Thyroid gland (tissue), 4 donors: ENCODE data around the gene IL3RA. TPM values are rescaled to one million over a fixed set of nuclear protein-coding genes. Genes with fewer than 3 reads are reported as not detected.
"Not testable (repeated sequence)": the region's sequence is repeated elsewhere in the genome, so short reads cannot be mapped to it uniquely, and the experiment has no call there.

ENCODE experiments used
- DNase-seq, 2 donors: peaks; one replicate each; pipeline ENCODE4 v3.0.0-alpha.2; 2019
- H3K27ac ChIP-seq, 3 donors: fragments of 200-600 bp; sonication (generic); 1 replicate in 2 of 3; 2 replicates in 1 of 3; pipeline ENCODE4 v1.5.1; 2016 to 2019; ENCODE audit warnings: mild to moderate bottlenecking in 1 of 3, moderate library complexity in 1 of 3
- H3K27me3 ChIP-seq: fragments of 200-600 bp; sonication (generic); one replicate; pipeline ENCODE4 v1.5.1; 2019
- H3K36me3 ChIP-seq, 2 donors: fragments of 200-600 bp; sonication (generic); one replicate each; pipeline ENCODE4 v1.5.1; 2016 to 2019
- H3K4me1 ChIP-seq, 2 donors: fragments of 200-600 bp; sonication (generic); one replicate each; pipeline ENCODE4 v1.5.1; 2017 to 2019
- H3K4me3 ChIP-seq, 3 donors: fragments of 200-600 bp; sonication (generic); replicated peaks in 1 of 3; 1 replicate in 2 of 3; 2 replicates in 1 of 3; pipeline ENCODE4 v1.5.1; 2016; ENCODE audit warnings: mild to moderate bottlenecking in 1 of 3
- H3K9me3 ChIP-seq: fragments of 200-600 bp; sonication (generic); one replicate; pipeline ENCODE4 v1.5.1; 2017
- POLR2A ChIP-seq, 2 donors: fragments of 450-650 bp; IDR thresholded peaks; one replicate each; pipeline ENCODE4 v1.6.1; 2017; ENCODE audit warnings: antibody characterized with exemption in 2 of 2, mild to moderate bottlenecking in 2 of 2, moderate library complexity in 1 of 2
- WGBS, 2 donors: methylation state at CpG; one replicate each; pipeline ENCODE4 v1.1.5; 2017; 5-methylcytosine and 5-hydroxymethylcytosine counted together
- intact Hi-C: fragments of 100-400 bp; cut with DNase I; formaldehyde crosslinking; loops from one replicate; pipeline ENCODE4 v1.15.1; 2023
- total RNA-seq, 4 donors: library from RNA; depleted of rRNA; stranded (reverse); fragments of >200 nt; gene quantifications; one replicate each; pipeline ENCODE4 v1.2.3, GENCODE V29; 2016
- TF ChIP-seq, protein P1 (sequence below), 6 experiments: fragments of 200-600 bp in 3 of 6; fragments of 450-650 bp in 3 of 6; sonication (generic) in 3 of 6; IDR thresholded peaks; one replicate each; pipeline ENCODE4 v1.5.1; 2016 to 2019; ENCODE audit warnings: antibody characterized with exemption in 6 of 6, mild to moderate bottlenecking in 2 of 6, inconsistent platforms in 1 of 6, moderate library complexity in 1 of 6

Gene IL3RA
- total RNA-seq, 4 donors from 2014 or later, result 0.89 to 4.5 (median 3.3) TPM

DNA sequence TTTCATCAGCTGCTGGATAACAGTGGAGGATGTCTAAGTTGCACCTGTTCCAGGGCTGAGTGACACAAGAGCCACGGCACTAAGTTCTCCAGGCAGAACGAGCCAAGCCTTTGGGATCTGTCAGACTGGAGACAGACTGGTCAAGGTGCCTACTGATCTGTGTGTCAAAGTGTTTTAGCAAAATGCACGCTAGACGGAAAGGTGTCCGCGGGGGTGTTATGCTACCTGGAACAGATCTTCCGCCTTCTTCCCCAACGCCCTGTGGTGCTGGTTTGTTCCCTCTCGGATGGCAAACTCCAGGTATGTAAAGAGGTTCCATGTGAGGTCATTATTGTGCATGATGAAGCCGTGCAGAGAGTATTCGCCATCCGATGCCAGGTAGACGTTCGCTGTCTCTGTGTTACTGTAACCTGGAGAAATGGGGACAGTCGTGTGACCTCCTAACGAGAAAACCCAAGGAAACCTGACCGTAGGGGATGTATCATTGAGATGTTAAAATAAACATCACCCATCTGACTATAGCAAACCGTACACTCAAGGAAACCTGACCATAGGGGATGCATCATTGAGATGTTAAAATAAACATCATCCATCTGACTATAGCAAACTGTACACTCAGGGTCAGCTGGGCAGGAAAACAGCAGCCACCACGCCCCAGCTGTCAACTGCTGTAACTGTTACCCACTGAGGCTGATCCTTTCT, 85.0 kb downstream of the IL3RA start:
- no peak for DNase-seq
- 96 to 98% methylated on average over 19 of the region's 19 CpGs for WGBS, 2 donors

GRCh38 chrX:1422135-1422465, 85.5 kb downstream of the IL3RA start:
- H3K4me3 ChIP-seq, result no peak overlapping the region
- H3K4me1 ChIP-seq, result no peaks in the 10 kb centered on the region
- H3K27me3 ChIP-seq, result no peaks in the 10 kb centered on the region
- WGBS, 2 donors, result 98 to 100% methylated on average over 4 of the region's 4 CpGs
- no peak overlapping the region for H3K27ac ChIP-seq
- TF ChIP-seq, protein P1, sequence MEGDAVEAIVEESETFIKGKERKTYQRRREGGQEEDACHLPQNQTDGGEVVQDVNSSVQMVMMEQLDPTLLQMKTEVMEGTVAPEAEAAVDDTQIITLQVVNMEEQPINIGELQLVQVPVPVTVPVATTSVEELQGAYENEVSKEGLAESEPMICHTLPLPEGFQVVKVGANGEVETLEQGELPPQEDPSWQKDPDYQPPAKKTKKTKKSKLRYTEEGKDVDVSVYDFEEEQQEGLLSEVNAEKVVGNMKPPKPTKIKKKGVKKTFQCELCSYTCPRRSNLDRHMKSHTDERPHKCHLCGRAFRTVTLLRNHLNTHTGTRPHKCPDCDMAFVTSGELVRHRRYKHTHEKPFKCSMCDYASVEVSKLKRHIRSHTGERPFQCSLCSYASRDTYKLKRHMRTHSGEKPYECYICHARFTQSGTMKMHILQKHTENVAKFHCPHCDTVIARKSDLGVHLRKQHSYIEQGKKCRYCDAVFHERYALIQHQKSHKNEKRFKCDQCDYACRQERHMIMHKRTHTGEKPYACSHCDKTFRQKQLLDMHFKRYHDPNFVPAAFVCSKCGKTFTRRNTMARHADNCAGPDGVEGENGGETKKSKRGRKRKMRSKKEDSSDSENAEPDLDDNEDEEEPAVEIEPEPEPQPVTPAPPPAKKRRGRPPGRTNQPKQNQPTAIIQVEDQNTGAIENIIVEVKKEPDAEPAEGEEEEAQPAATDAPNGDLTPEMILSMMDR (IDR thresholded peaks at IDR 0.05), result no peak
- TF ChIP-seq POLR2A (IDR thresholded peaks at IDR 0.05), result no peak
- no peak for DNase-seq
- H3K9me3 ChIP-seq, result no peaks in the 10 kb centered on the region
- peaks cover 13 to 29% of the 10 kb centered on the region in 2 donors for H3K36me3 ChIP-seq
- intact Hi-C loops, result no loop called here

More for the DNA sequence above, 85.0 kb downstream of the IL3RA start:
- no peak overlapping the region for H3K4me3 ChIP-seq
- intact Hi-C loops, result no loop called here
- no peak overlapping the region for H3K27ac ChIP-seq
- TF ChIP-seq, protein P1 (IDR thresholded peaks at IDR 0.05), result no peak
- TF ChIP-seq POLR2A (IDR thresholded peaks at IDR 0.05), result no peak
- peaks cover 13 to 29% of the 10 kb centered on the region in 2 donors for H3K36me3 ChIP-seq
- H3K4me1 ChIP-seq, result no peaks in the 10 kb centered on the region
- no peaks in the 10 kb centered on the region for H3K9me3 ChIP-seq
- no peaks in the 10 kb centered on the region for H3K27me3 ChIP-seq

- WGBS, 2 donors, result 50% methylated on average over 2 of the region's 2 CpGs
- Histone ChIP-seq H3K27ac (no peak overlapping the region), H3K4me3 (no peak overlapping the region), H3K27me3 (no peaks in the 10 kb centered on the region), H3K4me1 (no peaks in the 10 kb centered on the region), H3K36me3 (peaks cover 21 to 27% of the 10 kb centered on the region in 2 donors), H3K9me3 (no peaks in the 10 kb centered on the region)
- TF ChIP-seq, protein P1 (IDR thresholded peaks at IDR 0.05), result no peak
- no peak for TF ChIP-seq POLR2A (IDR thresholded peaks at IDR 0.05)
- DNase-seq, result no peak
- intact Hi-C loops, result no loop called here
Observed at GRCh38 chrX:1423215-1423614, 86.6 kb downstream of the IL3RA start.

DNA sequence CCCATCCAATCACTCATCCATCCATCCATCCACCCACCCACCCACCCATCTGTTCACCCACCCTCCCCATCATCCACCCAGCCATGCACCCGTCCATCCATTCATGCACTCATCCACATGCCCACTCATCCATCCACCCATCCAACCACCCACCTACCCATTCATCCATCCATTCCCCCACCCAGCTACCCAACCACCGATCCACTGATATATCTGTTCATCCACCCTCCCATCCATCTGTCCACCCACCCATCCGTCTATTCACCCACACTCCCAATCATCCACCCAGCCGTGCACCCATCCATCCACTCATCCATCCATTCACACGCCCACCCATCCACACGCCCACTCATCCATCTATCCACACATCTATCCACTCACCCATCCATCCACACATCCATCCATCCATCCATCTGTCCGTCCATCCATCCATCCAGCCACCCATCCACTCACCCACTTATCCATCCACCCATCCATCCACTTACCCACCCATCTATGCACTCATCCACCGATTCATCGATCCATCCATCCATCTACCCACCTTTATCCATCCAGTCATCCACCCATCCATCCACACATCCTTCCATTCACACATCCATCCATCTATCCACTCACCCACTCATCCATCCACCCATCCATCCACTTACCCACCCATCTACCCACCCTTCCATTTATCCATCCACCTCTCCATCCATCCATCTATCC, 87.7 kb downstream of the IL3RA start:
- Histone ChIP-seq H3K36me3 (peaks cover 16% of the 10 kb centered on the region in 2 donors), H3K27me3 (no peaks in the 10 kb centered on the region), H3K9me3 (no peaks in the 10 kb centered on the region), H3K4me3 (no peak overlapping the region), H3K27ac (no peak overlapping the region), H3K4me1 (no peaks in the 10 kb centered on the region)
- intact Hi-C loops, result no loop called here
- WGBS, 2 donors, result 73 to 74% methylated on average over 9 of the region's 9 CpGs
- no peak for DNase-seq
- TF ChIP-seq POLR2A (IDR thresholded peaks at IDR 0.05), result no peak
- TF ChIP-seq, protein P1 (IDR thresholded peaks at IDR 0.05), result no peak

DNA sequence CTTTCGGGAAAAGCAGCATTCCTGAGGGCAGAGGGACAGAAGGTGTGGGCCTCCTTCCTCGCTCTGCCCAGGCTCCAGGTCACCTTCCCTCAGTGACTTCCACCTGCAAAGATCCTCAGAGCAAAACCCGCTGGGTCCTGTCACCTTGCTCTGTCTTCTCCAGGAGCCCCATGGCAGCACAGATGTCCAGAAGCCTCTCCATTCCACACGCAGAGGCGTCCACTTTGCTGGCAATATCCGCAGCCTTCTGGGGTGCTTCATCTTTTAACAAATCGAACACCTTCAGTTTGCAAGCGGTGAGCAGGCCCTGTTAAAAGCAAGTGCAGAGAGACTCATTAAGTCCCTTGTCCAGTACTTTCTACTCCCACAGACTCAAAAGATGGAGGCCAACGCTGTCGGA, 88.8 kb downstream of the IL3RA start:
- H3K36me3 ChIP-seq, result peaks cover 16% of the 10 kb centered on the region in 2 donors
- no peak overlapping the region for H3K4me3 ChIP-seq
- intact Hi-C loops, result no loop called here
- H3K27me3 ChIP-seq, result no peaks in the 10 kb centered on the region
- DNase-seq, result no peak
- WGBS, 2 donors, result 79% methylated on average over 10 of the region's 10 CpGs
- H3K4me1 ChIP-seq, result no peaks in the 10 kb centered on the region
- TF ChIP-seq, protein P1 (IDR thresholded peaks at IDR 0.05), result no peak
- TF ChIP-seq POLR2A (IDR thresholded peaks at IDR 0.05), result no peak
- H3K9me3 ChIP-seq, result no peaks in the 10 kb centered on the region
- no peak overlapping the region for H3K27ac ChIP-seq

DNA sequence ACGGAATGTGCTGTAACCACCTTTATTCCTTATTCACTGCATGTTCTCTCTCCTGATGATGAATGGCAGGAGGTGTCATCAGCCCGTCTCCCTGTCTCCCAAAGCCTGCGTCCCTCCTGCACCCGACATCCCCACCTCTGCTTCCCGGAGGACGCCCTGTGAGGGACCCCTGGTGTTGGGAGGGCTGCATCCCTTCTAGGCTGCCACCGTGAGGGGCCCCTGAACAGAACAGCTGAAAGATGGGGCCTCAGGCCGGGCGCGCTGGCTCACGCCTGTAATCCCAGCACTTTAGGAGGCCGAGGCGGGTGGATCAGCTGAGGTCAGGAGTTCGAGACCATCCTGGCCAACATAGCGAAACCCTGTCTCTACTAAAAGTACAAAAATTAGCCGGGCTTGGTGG, 89.7 kb downstream of the IL3RA start:
- H3K27me3 ChIP-seq, H3K27ac ChIP-seq, intact Hi-C loops, DNase-seq, H3K9me3 ChIP-seq, H3K4me1 ChIP-seq, H3K4me3 ChIP-seq: not testable (repeated sequence)
- peaks cover 14 to 16% of the 10 kb centered on the region in 2 donors for H3K36me3 ChIP-seq
- WGBS, 2 donors, result 91 to 93% methylated on average over 16 of the region's 16 CpGs
